Endodermal cell (in vitro differentiated cells): ENCODE measurements around the gene MAB21L1. TPM values are rescaled to one million over a fixed set of nuclear protein-coding genes. Genes with fewer than 3 reads are reported as not detected.
A peak's percentile ranks its signal among the peaks of the same experiment; 100 is the strongest.

Experiments
- DNase-seq: peaks from one replicate; pipeline ENCODE4 v3.0.0-alpha.2; 2017
- H3K27ac ChIP-seq: 2 replicates; pipeline ENCODE4 v1.5.1; 2013; ENCODE audit warnings: mild to moderate bottlenecking, low read depth, low read length, moderate library complexity
- H3K27me3 ChIP-seq: 2 replicates; pipeline ENCODE4 v1.6.1; 2013; ENCODE audit warnings: mild to moderate bottlenecking, low read length, moderate library complexity; ENCODE audit not compliant: insufficient read depth, control insufficient read depth, poor library complexity, severe bottlenecking
- H3K36me3 ChIP-seq: 2 replicates; pipeline ENCODE4 v1.7.0; 2013; ENCODE audit warnings: mild to moderate bottlenecking, low read length, moderate library complexity; ENCODE audit not compliant: control insufficient read depth, insufficient read depth
- H3K4me1 ChIP-seq: one replicate; pipeline ENCODE4 v1.7.0; 2013; ENCODE audit warnings: low read length; ENCODE audit not compliant: control insufficient read depth, insufficient read depth
- H3K4me3 ChIP-seq: 2 replicates; pipeline ENCODE4 v1.5.1; 2013; ENCODE audit warnings: mild to moderate bottlenecking, low read length, moderate library complexity
- H3K9ac ChIP-seq: 2 replicates; pipeline ENCODE4 v1.6.1; 2013; ENCODE audit warnings: mild to moderate bottlenecking, low read length, moderate library complexity; ENCODE audit not compliant: poor library complexity, severe bottlenecking; ENCODE audit errors: extremely low read depth
- H3K9me3 ChIP-seq: 2 replicates; pipeline ENCODE4 v1.6.1; 2013; ENCODE audit warnings: mild to moderate bottlenecking, low read length, moderate library complexity; ENCODE audit not compliant: control insufficient read depth
- H3K27ac Mint-ChIP-seq: 2 replicates; pipeline ENCODE4 v1.8.0; 2020; ENCODE audit warnings: mixed read lengths
- H3K27me3 Mint-ChIP-seq: 2 replicates; pipeline ENCODE4 v1.8.0; 2021; ENCODE audit warnings: mild to moderate bottlenecking, mixed read lengths; ENCODE audit not compliant: insufficient read depth
- H3K36me3 Mint-ChIP-seq: 2 replicates; pipeline ENCODE4 v1.8.0; 2020; ENCODE audit warnings: low read depth, mixed read lengths
- H3K4me1 Mint-ChIP-seq: 2 replicates; pipeline ENCODE4 v1.8.0; 2020; ENCODE audit warnings: mixed read lengths
- H3K4me3 Mint-ChIP-seq: 2 replicates; pipeline ENCODE4 v1.8.0; 2020; ENCODE audit warnings: mild to moderate bottlenecking, moderate library complexity, mixed read lengths
- H3K9me3 Mint-ChIP-seq: 2 replicates; pipeline ENCODE4 v1.8.0; 2020; ENCODE audit warnings: mild to moderate bottlenecking, mixed read lengths
- WGBS, 2 experiments: methylation state at CpG; one replicate each; pipeline versions ENCODE4 v1.1.5 to v1.1.7; 2013; ENCODE audit warnings: missing lambda C conversion rate in 2 of 2, mixed read lengths in 1 of 2; ENCODE audit not compliant: insufficient coverage in 1 of 2, insufficient read length in 1 of 2; 5-methylcytosine and 5-hydroxymethylcytosine counted together
- total RNA-seq, 2 donors: library from RNA; stranded (reverse); fragmentation: NEBNext Ultra II Directional in 1 of 2; extraction: Animal tissue kit (Norgen Biotek cat#: 25700) in 1 of 2; gene quantifications; 2 replicates in 1 of 2; 3 replicates in 1 of 2; pipeline ENCODE4 v1.2.1, GENCODE V29; 2021
- TF ChIP-seq, protein P1 (sequence below): fragments of 200-600 bp; sonication (generic); conservative IDR thresholded peaks from 2 replicates; pipeline ENCODE4 v1.5.0; 2021; ENCODE audit warnings: antibody characterized with exemption, mild to moderate bottlenecking

Gene MAB21L1
- total RNA-seq, 2 donors from 2014 or later, result 0.09 TPM; not detected in 1

- Mint-ChIP-seq H3K4me1 (peaks cover 43% of the 10 kb centered on the region), H3K27ac (no peak overlapping the region), H3K27me3 (peaks cover 84% of the 10 kb centered on the region), H3K4me3 (no peak overlapping the region), H3K9me3 (no peaks in the 10 kb centered on the region), H3K36me3 (no peaks in the 10 kb centered on the region)
- H3K9ac ChIP-seq, result no peak overlapping the region
- H3K27me3 ChIP-seq, result peaks cover 93% of the 10 kb centered on the region
- no peaks in the 10 kb centered on the region for H3K4me1 ChIP-seq
- H3K9me3 ChIP-seq, result no peaks in the 10 kb centered on the region
- no peak for DNase-seq
- H3K4me3 ChIP-seq, result no peak overlapping the region
- H3K27ac ChIP-seq, result no peak overlapping the region
- 54 to 92% methylated on average over 2 to 5 of the region's 5 CpGs for WGBS, 2 experiments
- TF ChIP-seq, protein P1, sequence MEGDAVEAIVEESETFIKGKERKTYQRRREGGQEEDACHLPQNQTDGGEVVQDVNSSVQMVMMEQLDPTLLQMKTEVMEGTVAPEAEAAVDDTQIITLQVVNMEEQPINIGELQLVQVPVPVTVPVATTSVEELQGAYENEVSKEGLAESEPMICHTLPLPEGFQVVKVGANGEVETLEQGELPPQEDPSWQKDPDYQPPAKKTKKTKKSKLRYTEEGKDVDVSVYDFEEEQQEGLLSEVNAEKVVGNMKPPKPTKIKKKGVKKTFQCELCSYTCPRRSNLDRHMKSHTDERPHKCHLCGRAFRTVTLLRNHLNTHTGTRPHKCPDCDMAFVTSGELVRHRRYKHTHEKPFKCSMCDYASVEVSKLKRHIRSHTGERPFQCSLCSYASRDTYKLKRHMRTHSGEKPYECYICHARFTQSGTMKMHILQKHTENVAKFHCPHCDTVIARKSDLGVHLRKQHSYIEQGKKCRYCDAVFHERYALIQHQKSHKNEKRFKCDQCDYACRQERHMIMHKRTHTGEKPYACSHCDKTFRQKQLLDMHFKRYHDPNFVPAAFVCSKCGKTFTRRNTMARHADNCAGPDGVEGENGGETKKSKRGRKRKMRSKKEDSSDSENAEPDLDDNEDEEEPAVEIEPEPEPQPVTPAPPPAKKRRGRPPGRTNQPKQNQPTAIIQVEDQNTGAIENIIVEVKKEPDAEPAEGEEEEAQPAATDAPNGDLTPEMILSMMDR, result no peak
- H3K36me3 ChIP-seq, result no peaks in the 10 kb centered on the region
These were observed 977 bp upstream of the MAB21L1 start for GRCh38 chr13:35477386-35477946.

GRCh38 chr13:35475212-35475959 is 1.1 kb downstream of the MAB21L1 start:
- 1 to 2% methylated on average over 25 to 47 of the region's 47 CpGs for WGBS, 2 experiments
- Mint-ChIP-seq H3K27ac (no peak overlapping the region), H3K4me1 (peaks cover 52% of the 10 kb centered on the region), H3K36me3 (no peaks in the 10 kb centered on the region), H3K9me3 (no peaks in the 10 kb centered on the region), H3K27me3 (peaks cover 98% of the 10 kb centered on the region), H3K4me3 (peak overlapping the region; percentile 63)
- Histone ChIP-seq H3K9ac (no peak overlapping the region), H3K27me3 (peaks cover 99% of the 10 kb centered on the region), H3K36me3 (no peaks in the 10 kb centered on the region), H3K4me3 (peak overlapping the region; percentile 81), H3K27ac (no peak overlapping the region), H3K9me3 (no peaks in the 10 kb centered on the region), H3K4me1 (peaks cover 3% of the 10 kb centered on the region)
- TF ChIP-seq, protein P1, result no peak
- DNase-seq, result peak; percentile 79

- peaks cover 57% of the 10 kb centered on the region for H3K4me1 Mint-ChIP-seq
- peak overlapping the region; percentile 81 for H3K4me3 ChIP-seq
- no peak for DNase-seq
- no peaks in the 10 kb centered on the region for H3K9me3 Mint-ChIP-seq
- peaks cover 6% of the 10 kb centered on the region for H3K4me1 ChIP-seq
- peaks cover 99% of the 10 kb centered on the region for H3K27me3 ChIP-seq
- H3K9ac ChIP-seq, result no peak overlapping the region
- WGBS, 2 experiments, result 0 to 2% methylated on average over 9 to 16 of the region's 17 CpGs
- peak overlapping the region; percentile 63 for H3K4me3 Mint-ChIP-seq
- H3K36me3 Mint-ChIP-seq, result no peaks in the 10 kb centered on the region
- H3K36me3 ChIP-seq, result no peaks in the 10 kb centered on the region
- H3K9me3 ChIP-seq, result no peaks in the 10 kb centered on the region
- no peak overlapping the region for H3K27ac Mint-ChIP-seq
- TF ChIP-seq, protein P1, result no peak
- H3K27ac ChIP-seq, result no peak overlapping the region
- H3K27me3 Mint-ChIP-seq, result peaks cover 98% of the 10 kb centered on the region
These were observed 1.8 kb downstream of the MAB21L1 start for GRCh38 chr13:35474496-35475211.
